A673 (cell line): ENCODE measurements around the gene MGMT. TPM values are rescaled to one million over a fixed set of nuclear protein-coding genes. Genes with fewer than 3 reads are reported as not detected.

Experiments
- BruUV-seq: library from RNA; stranded (reverse); fragments of 400-500 nt; replicated peaks from 2 replicates; lab custom pipeline; 2021; lab: Mats Ljungman, UMichigan
- CTCF ChIA-PET: fragments of 300-600 bp; sonication (Branson Sonifier 250); formaldehyde crosslinking; loops from one replicate; lab custom pipeline; 2022; ENCODE audit warnings: antibody characterized with exemption; lab: Charles Lee
- POLR2A ChIA-PET: fragments of 300-600 bp; sonication (Branson Sonifier 250); formaldehyde crosslinking; loops from one replicate; lab custom pipeline; 2022; ENCODE audit warnings: antibody characterized with exemption; ENCODE audit not compliant: low non-redundant PET; lab: Charles Lee
- DNase-seq: peaks from one replicate; pipeline ENCODE4 v3.0.0-alpha.2; 2015; ENCODE audit warnings: low spot score
- H3K27ac ChIP-seq: fragments of 200-600 bp; sonication (generic); 2 replicates; pipeline ENCODE4 v1.5.1; 2016; ENCODE audit warnings: mixed run types, low read depth, mild to moderate bottlenecking, mixed read lengths, antibody characterized with exemption, low read length; ENCODE audit not compliant: poor library complexity, severe bottlenecking
- H3K27me3 ChIP-seq: fragments of 200-600 bp; sonication (generic); replicated peaks from 2 replicates; pipeline ENCODE4 v1.6.1; 2017; ENCODE audit warnings: mixed run types, low read depth, mild to moderate bottlenecking, mixed read lengths, antibody characterized with exemption, low read length; ENCODE audit not compliant: insufficient read depth, poor library complexity
- H3K36me3 ChIP-seq: fragments of 200-600 bp; sonication (generic); 2 replicates; pipeline ENCODE4 v1.6.1; 2016; ENCODE audit warnings: mixed run types, mild to moderate bottlenecking, mixed read lengths, antibody characterized with exemption, low read length; ENCODE audit not compliant: insufficient read depth, poor library complexity, severe bottlenecking
- H3K4me1 ChIP-seq: fragments of 200-600 bp; sonication (generic); 2 replicates; pipeline ENCODE4 v1.6.1; 2017; ENCODE audit warnings: mixed run types, mild to moderate bottlenecking, mixed read lengths, antibody characterized with exemption, low read length; ENCODE audit not compliant: insufficient read depth, poor library complexity, severe bottlenecking
- H3K4me3 ChIP-seq: fragments of 200-600 bp; sonication (generic); 2 replicates; pipeline ENCODE4 v1.5.1; 2016; ENCODE audit warnings: low read depth, mixed run types, mild to moderate bottlenecking, mixed read lengths, low read length; ENCODE audit not compliant: poor library complexity, severe bottlenecking
- H3K9me3 ChIP-seq: fragments of 200-600 bp; sonication (generic); 2 replicates; pipeline ENCODE4 v1.6.1; 2016; ENCODE audit warnings: mixed run types, low read depth, mild to moderate bottlenecking, mixed read lengths, antibody characterized with exemption, low read length; ENCODE audit not compliant: poor library complexity, severe bottlenecking
- CTCF ChIP-seq: fragments of 300-800, 200-600 bp; sonication (generic); conservative IDR thresholded peaks from 2 replicates; pipeline ENCODE4 v1.5.1; 2017; ENCODE audit warnings: low read depth, mild to moderate bottlenecking, antibody characterized with exemption, low read length, moderate library complexity, mixed read lengths
- EZH2 ChIP-seq: fragments of 200-600 bp; sonication (generic); IDR thresholded peaks from 2 replicates; pipeline ENCODE4 v1.6.1; 2017; ENCODE audit warnings: borderline replicate concordance, low read depth, mild to moderate bottlenecking, mixed read lengths, antibody characterized with exemption, low read length; ENCODE audit not compliant: poor library complexity, severe bottlenecking
- intact Hi-C: fragments of 100-400 bp; cut with micrococcal nuclease; formaldehyde crosslinking; loops from one replicate; pipeline ENCODE4 v1.10.0; 2022; ENCODE audit not compliant: unreplicated experiment
- total RNA-seq: library from RNA; stranded (reverse); gene quantifications from 2 replicates; pipeline ENCODE4 v1.2.3, GENCODE V29; 2021

MGMT gene
- total RNA-seq, 1 experiment from 2014 or later = 19.5 TPM

GRCh38 chr10:129741280-129741977, 274.4 kb downstream of the MGMT start:
- POLR2A ChIA-PET = no interaction called here
- DNase-seq = no peak

GRCh38 chr10:129741978-129742741, 275.1 kb downstream of the MGMT start:
- Histone ChIP-seq H3K27me3 (no peaks in the 10 kb centered on the region), H3K9me3 (no peaks in the 10 kb centered on the region), H3K4me1 (no peaks in the 10 kb centered on the region), H3K27ac (no peak overlapping the region), H3K36me3 (no peaks in the 10 kb centered on the region), H3K4me3 (no peak overlapping the region)
- BruUV-seq = no TSS peak
- intact Hi-C loops = no loop called here
- ChIA-PET POLR2A (no interaction called here), CTCF (no interaction called here)
- no peak for DNase-seq
- TF ChIP-seq EZH2 = no peak
- TF ChIP-seq CTCF = no peak

More at GRCh38 chr10:129741280-129741977, 274.4 kb downstream of the MGMT start:
- no peaks in the 10 kb centered on the region for H3K27me3 ChIP-seq
- no peaks in the 10 kb centered on the region for H3K36me3 ChIP-seq
- no peaks in the 10 kb centered on the region for H3K4me1 ChIP-seq
- H3K9me3 ChIP-seq = no peaks in the 10 kb centered on the region
- BruUV-seq = no TSS peak
- intact Hi-C loops = no loop called here
- no peak overlapping the region for H3K27ac ChIP-seq
- no peak overlapping the region for H3K4me3 ChIP-seq
- TF ChIP-seq EZH2 (no peak), CTCF (no peak)
- CTCF ChIA-PET = no interaction called here

GRCh38 chr10:129742742-129743550, 275.9 kb downstream of the MGMT start:
- no peaks in the 10 kb centered on the region for H3K36me3 ChIP-seq
- H3K4me1 ChIP-seq = no peaks in the 10 kb centered on the region
- BruUV-seq = no TSS peak
- no peak overlapping the region for H3K4me3 ChIP-seq
- H3K27ac ChIP-seq = no peak overlapping the region
- CTCF ChIA-PET = no interaction called here
- POLR2A ChIA-PET = no interaction called here
- no peaks in the 10 kb centered on the region for H3K9me3 ChIP-seq
- intact Hi-C loops = no loop called here
- TF ChIP-seq EZH2 = no peak
- TF ChIP-seq CTCF = no peak
- H3K27me3 ChIP-seq = no peaks in the 10 kb centered on the region
- DNase-seq = no peak
